Activated B cell treated with CpG ODN at 0.5 μM for 24 hours (primary cell): ENCODE data around the gene ABCB8. TPM values are rescaled to one million over a fixed set of nuclear protein-coding genes. Genes with fewer than 3 reads are reported as not detected.

Experiments
- ATAC-seq: fragments of 200-7000 bp; cut with Tn5 transposase; one replicate; pipeline ENCODE4 v1.10.0; 2021; ENCODE audit warnings: low read depth, mild to moderate bottlenecking, moderate library complexity
- CTCF ChIA-PET: fragments of 350-600 bp; sonication (Branson Sonifier 250); formaldehyde crosslinking; loops from one replicate; lab custom pipeline; 2021; ENCODE audit warnings: antibody characterized with exemption; lab: Charles Lee
- POLR2A ChIA-PET: fragments of 350-600 bp; sonication (Branson Sonifier 250); formaldehyde crosslinking; loops from one replicate; lab custom pipeline; 2021; ENCODE audit warnings: antibody characterized with exemption; lab: Charles Lee
- DNase-seq: peaks from one replicate; pipeline ENCODE4 v3.0.0; 2022
- H3K27ac Mint-ChIP-seq: one replicate; pipeline ENCODE4 v1.8.0; 2020; ENCODE audit warnings: mixed read lengths
- H3K27me3 Mint-ChIP-seq: one replicate; pipeline ENCODE4 v1.8.0; 2021; ENCODE audit warnings: mixed read lengths
- H3K36me3 Mint-ChIP-seq: one replicate; pipeline ENCODE4 v1.8.0; 2021; ENCODE audit warnings: low read depth, mixed read lengths
- H3K4me1 Mint-ChIP-seq: one replicate; pipeline ENCODE4 v1.8.0; 2021; ENCODE audit warnings: mixed read lengths
- H3K4me3 Mint-ChIP-seq: one replicate; pipeline ENCODE4 v1.8.0; 2020; ENCODE audit warnings: mild to moderate bottlenecking, mixed read lengths
- H3K9me3 Mint-ChIP-seq: one replicate; pipeline ENCODE4 v1.8.0; 2020; ENCODE audit warnings: mixed read lengths
- intact Hi-C: fragments of 100-400 bp; cut with micrococcal nuclease; formaldehyde crosslinking; loops from one replicate; pipeline ENCODE4 v1.15.1; 2024
- total RNA-seq: library from RNA; stranded (reverse); gene quantifications from 2 replicates; pipeline ENCODE4 v1.2.3, GENCODE V29; 2022
- TF ChIP-seq, protein P1 (sequence below): fragments of 200-600 bp; IDR thresholded peaks from one replicate; pipeline ENCODE4 v1.8.0; 2022; ENCODE audit warnings: antibody characterized with exemption, mild to moderate bottlenecking

The ABCB8 gene
- total RNA-seq, 1 donor from 2014 or later, result 46.5 TPM

GRCh38 chr7:151014950-151015349, 13.3 kb upstream of the ABCB8 start:
- H3K4me1 Mint-ChIP-seq, result peaks cover 54% of the 10 kb centered on the region
- H3K4me3 Mint-ChIP-seq, result peak overlapping the region; percentile 49
- TF ChIP-seq, protein P1, sequence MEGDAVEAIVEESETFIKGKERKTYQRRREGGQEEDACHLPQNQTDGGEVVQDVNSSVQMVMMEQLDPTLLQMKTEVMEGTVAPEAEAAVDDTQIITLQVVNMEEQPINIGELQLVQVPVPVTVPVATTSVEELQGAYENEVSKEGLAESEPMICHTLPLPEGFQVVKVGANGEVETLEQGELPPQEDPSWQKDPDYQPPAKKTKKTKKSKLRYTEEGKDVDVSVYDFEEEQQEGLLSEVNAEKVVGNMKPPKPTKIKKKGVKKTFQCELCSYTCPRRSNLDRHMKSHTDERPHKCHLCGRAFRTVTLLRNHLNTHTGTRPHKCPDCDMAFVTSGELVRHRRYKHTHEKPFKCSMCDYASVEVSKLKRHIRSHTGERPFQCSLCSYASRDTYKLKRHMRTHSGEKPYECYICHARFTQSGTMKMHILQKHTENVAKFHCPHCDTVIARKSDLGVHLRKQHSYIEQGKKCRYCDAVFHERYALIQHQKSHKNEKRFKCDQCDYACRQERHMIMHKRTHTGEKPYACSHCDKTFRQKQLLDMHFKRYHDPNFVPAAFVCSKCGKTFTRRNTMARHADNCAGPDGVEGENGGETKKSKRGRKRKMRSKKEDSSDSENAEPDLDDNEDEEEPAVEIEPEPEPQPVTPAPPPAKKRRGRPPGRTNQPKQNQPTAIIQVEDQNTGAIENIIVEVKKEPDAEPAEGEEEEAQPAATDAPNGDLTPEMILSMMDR, result no peak
- ChIA-PET POLR2A (interaction anchor here (1.7 kb wide), 1 partner anchor 13 kb away, joined by 11 read pairs; the partner anchor contains the start of gene ABCB8), CTCF (no interaction called here)
- intact Hi-C loops, result loop anchor here (5.0 kb wide), 2 partner anchors 337 to 578 kb away; no protein-coding TSS in a partner anchor
- peaks cover 11% of the 10 kb centered on the region for H3K27me3 Mint-ChIP-seq
- H3K36me3 Mint-ChIP-seq, result no peaks in the 10 kb centered on the region
- no peak overlapping the region for H3K27ac Mint-ChIP-seq
- DNase-seq, result no peak
- H3K9me3 Mint-ChIP-seq, result no peaks in the 10 kb centered on the region
- no peak for ATAC-seq

DNA sequence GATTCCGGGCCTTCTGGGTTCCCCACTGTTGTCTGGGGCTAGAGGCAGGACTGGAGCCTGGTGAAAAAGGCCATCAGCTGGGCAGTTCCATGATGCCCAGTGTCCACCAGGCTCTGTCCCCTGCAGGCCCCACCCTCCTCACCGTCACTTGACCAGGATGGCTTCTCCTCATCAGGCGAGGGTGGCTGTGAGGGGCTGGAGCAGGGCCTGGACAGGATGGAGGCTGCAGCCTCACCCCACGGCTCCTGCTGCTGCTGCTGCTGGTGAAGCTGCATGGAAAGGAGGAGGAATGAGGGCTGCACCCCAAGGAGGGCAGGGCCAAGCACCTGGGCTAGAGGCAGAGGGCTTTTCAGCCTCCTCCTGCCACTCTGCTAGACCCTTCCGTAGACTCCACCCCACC, 12.3 kb upstream of the ABCB8 start:
- H3K9me3 Mint-ChIP-seq, result no peaks in the 10 kb centered on the region
- DNase-seq, result no peak
- intact Hi-C loops, result no loop called here
- H3K4me3 Mint-ChIP-seq, result no peak overlapping the region
- ChIA-PET CTCF (interaction anchor here (4.2 kb wide), 1 partner anchor 11 kb away, joined by 25 read pairs; the partner anchor contains the start of gene ABCB8), POLR2A (no interaction called here)
- no peak overlapping the region for H3K27ac Mint-ChIP-seq
- TF ChIP-seq, protein P1, result no peak
- no peak for ATAC-seq
- peaks cover 54% of the 10 kb centered on the region for H3K4me1 Mint-ChIP-seq
- H3K36me3 Mint-ChIP-seq, result no peaks in the 10 kb centered on the region
- H3K27me3 Mint-ChIP-seq, result peaks cover 21% of the 10 kb centered on the region

DNA sequence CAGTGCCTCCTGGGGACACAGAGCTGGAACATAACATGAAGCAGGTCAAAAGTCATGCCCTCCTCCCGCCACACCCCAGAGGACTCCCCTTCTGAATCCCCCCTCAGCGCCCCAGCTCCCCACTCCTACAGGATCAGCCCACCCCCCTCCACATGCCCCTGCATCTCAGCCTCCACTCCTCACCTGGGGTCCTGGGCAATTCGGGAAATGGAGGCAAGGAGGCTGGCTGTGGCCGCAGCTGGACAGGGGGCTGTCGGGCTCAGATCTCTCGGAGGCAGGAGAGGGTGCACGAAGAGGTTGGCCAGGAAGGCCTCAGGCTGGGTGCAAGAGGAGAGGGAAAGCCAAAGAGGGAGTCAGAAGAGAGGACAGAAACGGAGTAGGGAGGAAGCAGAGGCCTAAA, 11.7 kb upstream of the ABCB8 start:
- Mint-ChIP-seq H3K9me3 (no peaks in the 10 kb centered on the region), H3K4me3 (no peak overlapping the region), H3K4me1 (peaks cover 54% of the 10 kb centered on the region), H3K36me3 (no peaks in the 10 kb centered on the region), H3K27ac (no peak overlapping the region), H3K27me3 (peaks cover 27% of the 10 kb centered on the region)
- ATAC-seq (no peak), DNase-seq (no peak)
- intact Hi-C loops, result no loop called here
- ChIA-PET CTCF (interaction anchor here (4.2 kb wide), 1 partner anchor 11 kb away, joined by 25 read pairs; the partner anchor contains the start of gene ABCB8), POLR2A (no interaction called here)
- TF ChIP-seq, protein P1, result no peak

DNA sequence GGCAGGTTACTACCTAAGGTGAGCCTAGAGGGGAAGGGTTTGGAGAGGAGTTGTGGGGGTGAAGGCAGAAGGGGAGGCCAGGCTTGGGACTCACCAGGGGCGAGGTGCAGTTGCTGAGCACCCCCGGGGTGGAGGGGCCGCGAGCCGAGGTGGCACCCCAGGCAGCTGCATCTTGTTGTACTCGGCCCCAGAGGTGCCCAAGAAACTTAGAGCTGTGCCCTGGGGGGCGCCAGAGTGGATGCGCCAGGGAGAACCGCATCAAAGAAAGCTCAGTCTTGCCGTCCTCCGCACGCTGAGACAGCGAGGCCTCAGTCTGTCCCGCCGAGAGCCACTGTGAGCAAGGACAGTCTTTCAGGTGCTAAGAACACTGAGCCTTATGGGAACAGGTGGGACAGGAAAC, 11.3 kb upstream of the ABCB8 start:
- POLR2A ChIA-PET, result no interaction called here
- Mint-ChIP-seq H3K4me3 (no peak overlapping the region), H3K36me3 (no peaks in the 10 kb centered on the region), H3K9me3 (no peaks in the 10 kb centered on the region), H3K4me1 (peaks cover 51% of the 10 kb centered on the region), H3K27me3 (peaks cover 29% of the 10 kb centered on the region), H3K27ac (no peak overlapping the region)
- intact Hi-C loops, result no loop called here
- no peak for DNase-seq
- no peak for ATAC-seq
- CTCF ChIA-PET, result interaction anchor here (1.1 to 4.2 kb wide), 2 partner anchors 10 to 94 kb away, joined by 3 to 25 read pairs; partner anchors contain the start of gene ABCB8
- TF ChIP-seq, protein P1, result no peak

GRCh38 chr7:151017370-151017952, 10.8 kb upstream of the ABCB8 start:
- H3K27ac Mint-ChIP-seq, result no peak overlapping the region
- intact Hi-C loops, result no loop called here
- peak overlapping the region; percentile 85 for H3K4me3 Mint-ChIP-seq
- H3K9me3 Mint-ChIP-seq, result no peaks in the 10 kb centered on the region
- ChIA-PET CTCF (interaction anchor here (1.1 to 4.2 kb wide), 8 partner anchors 10 to 119 kb away, joined by 3 to 25 read pairs (median 6); partner anchors contain the start of gene ABCB8), POLR2A (interaction anchor here (2.1 kb wide), 1 partner anchor 11 kb away, joined by 21 read pairs; the partner anchor contains the start of gene ABCB8)
- peaks cover 30% of the 10 kb centered on the region for H3K27me3 Mint-ChIP-seq
- no peak for ATAC-seq
- H3K4me1 Mint-ChIP-seq, result peaks cover 49% of the 10 kb centered on the region
- DNase-seq, result no peak
- H3K36me3 Mint-ChIP-seq, result no peaks in the 10 kb centered on the region
- TF ChIP-seq, protein P1, result no peak
